Stomach (tissue), 4 donors: ENCODE measurements around the gene MRPS2.

Experiments used
- CTCF ChIP-seq, 7 experiments: fragments of 450-650 bp in 4 of 7; fragments of 200-600 bp in 3 of 7; sonication (generic) in 3 of 7; IDR thresholded peaks; one replicate each; pipeline ENCODE4 v1.5.1; 2016 to 2019; ENCODE audit warnings: antibody characterized with exemption in 7 of 7, control low read depth in 2 of 7, mild to moderate bottlenecking in 1 of 7
- EP300 ChIP-seq: sonication (generic); formaldehyde crosslinking; IDR thresholded peaks from one replicate; pipeline ENCODE4 v1.6.1; 2017; ENCODE audit warnings: antibody characterized with exemption
- POLR2A ChIP-seq, 4 donors: fragments of 450-650 bp; IDR thresholded peaks; one replicate each; pipeline ENCODE4 v1.6.1; 2016; ENCODE audit warnings: antibody characterized with exemption in 4 of 4, control low read depth in 2 of 4, mild to moderate bottlenecking in 1 of 4, moderate library complexity in 1 of 4
- POLR2AphosphoS5 ChIP-seq, 3 donors: sonication (generic); formaldehyde crosslinking; IDR thresholded peaks; one replicate each; pipeline ENCODE4 v1.6.1; 2016; ENCODE audit warnings: antibody characterized with exemption in 3 of 3

GRCh38 chr9:135514342-135515082 is 14.0 kb downstream of the MRPS2 start:
- TF ChIP-seq CTCF (IDR thresholded peaks at IDR 0.05): no peak
- TF ChIP-seq POLR2A (IDR thresholded peaks at IDR 0.05): no peak
- no peak for TF ChIP-seq EP300
- no peak for TF ChIP-seq POLR2AphosphoS5 (IDR thresholded peaks at IDR 0.05)
